Measurements from ENCODE around the gene PRKCA. TPM values are rescaled to one million over a fixed set of nuclear protein-coding genes. Genes with fewer than 3 reads are reported as not detected.

Gene PRKCA
- total and polyA plus RNA-seq, 4 donors: 3.0 to 14.1 (median 5.4) TPM

- WGBS: 96% methylated on average over 4 of the region's 4 CpGs
- Histone ChIP-seq H3K27ac (ENCODE audit: low read depth in 1 of 2, low read length in 2 of 2) (no peak overlapping the region), H3K4me1 (ENCODE audit: control insufficient read depth in 4 of 4, insufficient read depth in 4 of 4, low read length in 3 of 4) (peaks cover 6 to 40% (median 34%) of the 10 kb centered on the region in 4 donors), H3K36me3 (ENCODE audit: control insufficient read depth in 4 of 4, insufficient read depth in 3 of 4, low read depth in 1 of 4, low read length in 3 of 4) (no peaks in the 10 kb centered on the region), H3K9ac (ENCODE audit: low read depth in 1 of 2, low read length in 2 of 2) (no peak overlapping the region), H3K27me3 (ENCODE audit: control insufficient read depth in 4 of 4, insufficient read depth in 4 of 4, low read length in 3 of 4) (no peaks in the 10 kb centered on the region), H3K4me3 (ENCODE audit: low read depth in 1 of 3, low read length in 3 of 3) (no peak overlapping the region), H3K9me3 (ENCODE audit: control insufficient read depth in 4 of 4, low read length in 3 of 4) (no peaks in the 10 kb centered on the region)
- no peak for TF ChIP-seq EGR1 (IDR thresholded peaks at IDR 0.05; ENCODE audit: low read depth in 2 of 2)
- no peak for TF ChIP-seq TAF1 (conservative IDR thresholded peaks at IDR 0.05)
- no peak for TF ChIP-seq ZBTB33 (IDR thresholded peaks at IDR 0.05)
- no peak for TF ChIP-seq JUND (IDR thresholded peaks at IDR 0.05)
- TF ChIP-seq MAX (IDR thresholded peaks at IDR 0.05): no peak
- no peak for TF ChIP-seq SP1 (IDR thresholded peaks at IDR 0.05)
- no peak for TF ChIP-seq ATF3 (IDR thresholded peaks at IDR 0.05)
- TF ChIP-seq CTCF (IDR thresholded peaks at IDR 0.05; ENCODE audit: low read depth, low read length, missing input control): no peak
- no peak for TF ChIP-seq GABPA (IDR thresholded peaks at IDR 0.05 in 1 of 2, conservative IDR thresholded peaks at IDR 0.05 in 1 of 2)
- DNase-seq (ENCODE audit: low spot score): no peak
Observed at GRCh38 chr17:66344473-66344872, 42.1 kb downstream of the PRKCA start.

GRCh38 chr17:66345264-66345663 is 42.9 kb downstream of the PRKCA start:
- no peaks in the 10 kb centered on the region for H3K27me3 ChIP-seq (ENCODE audit: control insufficient read depth in 4 of 4, insufficient read depth in 4 of 4, low read length in 3 of 4)
- H3K4me3 ChIP-seq (ENCODE audit: low read depth in 1 of 3, low read length in 3 of 3): no peak overlapping the region
- TF ChIP-seq CTCF (IDR thresholded peaks at IDR 0.05; ENCODE audit: low read depth, low read length, missing input control): no peak
- no peak for TF ChIP-seq HNF4A (conservative IDR thresholded peaks at IDR 0.05)
- TF ChIP-seq MAX (IDR thresholded peaks at IDR 0.05): no peak
- TF ChIP-seq FOXA1 (IDR thresholded peaks at IDR 0.05): no peak
- TF ChIP-seq REST (IDR thresholded peaks at IDR 0.05): peak; percentile 87
- TF ChIP-seq YY1 (IDR thresholded peaks at IDR 0.05): no peak
- peak; percentile 74 for TF ChIP-seq NR2F2 (IDR thresholded peaks at IDR 0.05)
- TF ChIP-seq RXRA (IDR thresholded peaks at IDR 0.05): peak in 1 of 2 donors; percentile 15
- no peak for TF ChIP-seq ATF3 (IDR thresholded peaks at IDR 0.05)
- no peaks in the 10 kb centered on the region for H3K9me3 ChIP-seq (ENCODE audit: control insufficient read depth in 4 of 4, low read length in 3 of 4)
- DNase-seq (ENCODE audit: low spot score): no peak
- no peaks in the 10 kb centered on the region for H3K36me3 ChIP-seq (ENCODE audit: control insufficient read depth in 4 of 4, insufficient read depth in 3 of 4, low read depth in 1 of 4, low read length in 3 of 4)
- peaks cover 4 to 37% (median 29%) of the 10 kb centered on the region in 4 donors for H3K4me1 ChIP-seq (ENCODE audit: control insufficient read depth in 4 of 4, insufficient read depth in 4 of 4, low read length in 3 of 4)
- no peak overlapping the region for H3K27ac ChIP-seq (ENCODE audit: low read depth in 1 of 2, low read length in 2 of 2)
- 75% methylated on average over 4 of the region's 4 CpGs for WGBS
- no peak overlapping the region for H3K9ac ChIP-seq (ENCODE audit: low read depth in 1 of 2, low read length in 2 of 2)

Measured in liver (tissue), 9 donors.